ENCODE data around the gene CCNF. TPM values are rescaled to one million over a fixed set of nuclear protein-coding genes. Genes with fewer than 3 reads are reported as not detected.

The CCNF gene
- total RNA-seq, 1 experiment from 2014 or later, result 35.8 TPM

GRCh38 chr16:2424061-2425007 is 4.9 kb upstream of the CCNF start:
- no peak for DNase-seq (ENCODE audit: low read depth, low spot score)
- CTCF ChIA-PET, result no interaction called here
- in situ Hi-C loops (cut with HindIII; ENCODE audit: low pct_unique_long_range_greater_than_20kb, low sequenced_read_pairs) (no loop called here), intact Hi-C loops (cut with micrococcal nuclease; ENCODE audit: unreplicated experiment) (loop anchor here (5.0 kb wide), 1 partner anchor 77 kb away; no protein-coding TSS in a partner anchor)
- H3K27me3 ChIP-seq (ENCODE audit: control insufficient read depth, insufficient read depth, low read length), result no peaks in the 10 kb centered on the region
- H3K4me1 ChIP-seq (ENCODE audit: control insufficient read depth, insufficient read depth, low read length), result peaks cover 8% of the 10 kb centered on the region; the same call in 1 of the 2 replicates
- no peak overlapping the region for H3K27ac ChIP-seq (ENCODE audit: low read length)
- POLR2A ChIA-PET, result no interaction called here
- no peaks in the 10 kb centered on the region for H3K9me3 ChIP-seq (ENCODE audit: control insufficient read depth, insufficient read depth, low read depth, low read length)
- no peak for TF ChIP-seq TCF7L2 (IDR thresholded peaks at IDR 0.05; ENCODE audit: low read depth, low read length)
- TF ChIP-seq, protein P1, sequence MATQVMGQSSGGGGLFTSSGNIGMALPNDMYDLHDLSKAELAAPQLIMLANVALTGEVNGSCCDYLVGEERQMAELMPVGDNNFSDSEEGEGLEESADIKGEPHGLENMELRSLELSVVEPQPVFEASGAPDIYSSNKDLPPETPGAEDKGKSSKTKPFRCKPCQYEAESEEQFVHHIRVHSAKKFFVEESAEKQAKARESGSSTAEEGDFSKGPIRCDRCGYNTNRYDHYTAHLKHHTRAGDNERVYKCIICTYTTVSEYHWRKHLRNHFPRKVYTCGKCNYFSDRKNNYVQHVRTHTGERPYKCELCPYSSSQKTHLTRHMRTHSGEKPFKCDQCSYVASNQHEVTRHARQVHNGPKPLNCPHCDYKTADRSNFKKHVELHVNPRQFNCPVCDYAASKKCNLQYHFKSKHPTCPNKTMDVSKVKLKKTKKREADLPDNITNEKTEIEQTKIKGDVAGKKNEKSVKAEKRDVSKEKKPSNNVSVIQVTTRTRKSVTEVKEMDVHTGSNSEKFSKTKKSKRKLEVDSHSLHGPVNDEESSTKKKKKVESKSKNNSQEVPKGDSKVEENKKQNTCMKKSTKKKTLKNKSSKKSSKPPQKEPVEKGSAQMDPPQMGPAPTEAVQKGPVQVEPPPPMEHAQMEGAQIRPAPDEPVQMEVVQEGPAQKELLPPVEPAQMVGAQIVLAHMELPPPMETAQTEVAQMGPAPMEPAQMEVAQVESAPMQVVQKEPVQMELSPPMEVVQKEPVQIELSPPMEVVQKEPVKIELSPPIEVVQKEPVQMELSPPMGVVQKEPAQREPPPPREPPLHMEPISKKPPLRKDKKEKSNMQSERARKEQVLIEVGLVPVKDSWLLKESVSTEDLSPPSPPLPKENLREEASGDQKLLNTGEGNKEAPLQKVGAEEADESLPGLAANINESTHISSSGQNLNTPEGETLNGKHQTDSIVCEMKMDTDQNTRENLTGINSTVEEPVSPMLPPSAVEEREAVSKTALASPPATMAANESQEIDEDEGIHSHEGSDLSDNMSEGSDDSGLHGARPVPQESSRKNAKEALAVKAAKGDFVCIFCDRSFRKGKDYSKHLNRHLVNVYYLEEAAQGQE (IDR thresholded peaks at IDR 0.05; ENCODE audit: insufficient read depth in 1 of 2, low read depth in 2 of 2, low read length in 1 of 2), result no peak
- TF ChIP-seq, protein P2, sequence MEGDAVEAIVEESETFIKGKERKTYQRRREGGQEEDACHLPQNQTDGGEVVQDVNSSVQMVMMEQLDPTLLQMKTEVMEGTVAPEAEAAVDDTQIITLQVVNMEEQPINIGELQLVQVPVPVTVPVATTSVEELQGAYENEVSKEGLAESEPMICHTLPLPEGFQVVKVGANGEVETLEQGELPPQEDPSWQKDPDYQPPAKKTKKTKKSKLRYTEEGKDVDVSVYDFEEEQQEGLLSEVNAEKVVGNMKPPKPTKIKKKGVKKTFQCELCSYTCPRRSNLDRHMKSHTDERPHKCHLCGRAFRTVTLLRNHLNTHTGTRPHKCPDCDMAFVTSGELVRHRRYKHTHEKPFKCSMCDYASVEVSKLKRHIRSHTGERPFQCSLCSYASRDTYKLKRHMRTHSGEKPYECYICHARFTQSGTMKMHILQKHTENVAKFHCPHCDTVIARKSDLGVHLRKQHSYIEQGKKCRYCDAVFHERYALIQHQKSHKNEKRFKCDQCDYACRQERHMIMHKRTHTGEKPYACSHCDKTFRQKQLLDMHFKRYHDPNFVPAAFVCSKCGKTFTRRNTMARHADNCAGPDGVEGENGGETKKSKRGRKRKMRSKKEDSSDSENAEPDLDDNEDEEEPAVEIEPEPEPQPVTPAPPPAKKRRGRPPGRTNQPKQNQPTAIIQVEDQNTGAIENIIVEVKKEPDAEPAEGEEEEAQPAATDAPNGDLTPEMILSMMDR (IDR thresholded peaks at IDR 0.05), result no peak
- no peak for TF ChIP-seq POLR2AphosphoS5 (IDR thresholded peaks at IDR 0.05; ENCODE audit: low read depth, low read length)
- TF ChIP-seq SIN3A (IDR thresholded peaks at IDR 0.05; ENCODE audit: borderline replicate concordance, insufficient read depth, low read depth, low read length), result no peak
- no peak for ATAC-seq
- H3K36me3 ChIP-seq (ENCODE audit: control insufficient read depth, insufficient read depth, low read length), result no peaks in the 10 kb centered on the region; the same call in 1 of the 2 replicates
- no TSS peak for BruUV-seq (replicated peaks)
- no peak overlapping the region for H3K4me3 ChIP-seq (ENCODE audit: low read depth in 2 of 2, low read length in 2 of 2)

GRCh38 chr16:2425008-2425518 is 4.2 kb upstream of the CCNF start:
- no peaks in the 10 kb centered on the region for H3K9me3 ChIP-seq (ENCODE audit: control insufficient read depth, insufficient read depth, low read depth, low read length)
- no peak overlapping the region for H3K27ac ChIP-seq (ENCODE audit: low read length)
- H3K36me3 ChIP-seq (ENCODE audit: control insufficient read depth, insufficient read depth, low read length), result peaks cover under 1% of the 10 kb centered on the region; the same call in 1 of the 2 replicates
- no peak overlapping the region for H3K4me3 ChIP-seq (ENCODE audit: low read depth in 2 of 2, low read length in 2 of 2)
- H3K27me3 ChIP-seq (ENCODE audit: control insufficient read depth, insufficient read depth, low read length), result no peaks in the 10 kb centered on the region
- in situ Hi-C loops (cut with HindIII; ENCODE audit: low pct_unique_long_range_greater_than_20kb, low sequenced_read_pairs), result no loop called here
- DNase-seq (ENCODE audit: low read depth, low spot score), result no peak
- ATAC-seq, result no peak
- BruUV-seq (replicated peaks), result no TSS peak
- H3K4me1 ChIP-seq (ENCODE audit: control insufficient read depth, insufficient read depth, low read length), result peaks cover 8% of the 10 kb centered on the region; the same call in 1 of the 2 replicates
- POLR2A ChIA-PET, result no interaction called here
- CTCF ChIA-PET, result interaction anchor here (0.7 kb wide), 1 partner anchor 1301 kb away, joined by 3 read pairs; no protein-coding TSS in a partner anchor
- intact Hi-C loops (cut with micrococcal nuclease; ENCODE audit: unreplicated experiment), result no loop called here
- TF ChIP-seq TCF7L2 (IDR thresholded peaks at IDR 0.05; ENCODE audit: low read depth, low read length), result no peak
- TF ChIP-seq, protein P1 (IDR thresholded peaks at IDR 0.05; ENCODE audit: insufficient read depth in 1 of 2, low read depth in 2 of 2, low read length in 1 of 2), result no peak
- no peak for TF ChIP-seq SIN3A (IDR thresholded peaks at IDR 0.05; ENCODE audit: borderline replicate concordance, insufficient read depth, low read depth, low read length)
- TF ChIP-seq POLR2AphosphoS5 (IDR thresholded peaks at IDR 0.05; ENCODE audit: low read depth, low read length), result no peak
- TF ChIP-seq, protein P2 (IDR thresholded peaks at IDR 0.05), result no peak

All from Panc1 (cell line).